Measurements from ENCODE around the gene SENP3.

DNA sequence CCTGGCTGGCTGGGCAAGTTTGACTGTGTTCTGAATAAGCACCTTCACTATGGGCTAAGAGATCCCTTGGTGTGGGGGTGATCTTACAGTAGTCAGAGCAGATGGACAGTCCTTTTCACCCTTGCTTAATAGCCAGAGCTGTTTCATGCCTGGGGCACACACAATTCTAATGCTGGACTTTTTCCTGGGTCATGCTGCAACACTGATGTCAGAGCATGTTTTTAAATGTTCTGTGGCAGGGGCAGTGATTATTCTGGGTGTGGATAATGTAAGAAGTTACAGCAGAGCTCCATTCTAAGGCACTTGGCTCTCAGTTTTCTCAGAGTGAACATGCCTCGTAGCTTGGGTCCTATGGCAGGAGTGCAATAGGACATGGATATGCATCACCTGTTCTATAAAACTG lies 13.8 kb downstream of the SENP3 start:
- TF ChIP-seq, protein P1, sequence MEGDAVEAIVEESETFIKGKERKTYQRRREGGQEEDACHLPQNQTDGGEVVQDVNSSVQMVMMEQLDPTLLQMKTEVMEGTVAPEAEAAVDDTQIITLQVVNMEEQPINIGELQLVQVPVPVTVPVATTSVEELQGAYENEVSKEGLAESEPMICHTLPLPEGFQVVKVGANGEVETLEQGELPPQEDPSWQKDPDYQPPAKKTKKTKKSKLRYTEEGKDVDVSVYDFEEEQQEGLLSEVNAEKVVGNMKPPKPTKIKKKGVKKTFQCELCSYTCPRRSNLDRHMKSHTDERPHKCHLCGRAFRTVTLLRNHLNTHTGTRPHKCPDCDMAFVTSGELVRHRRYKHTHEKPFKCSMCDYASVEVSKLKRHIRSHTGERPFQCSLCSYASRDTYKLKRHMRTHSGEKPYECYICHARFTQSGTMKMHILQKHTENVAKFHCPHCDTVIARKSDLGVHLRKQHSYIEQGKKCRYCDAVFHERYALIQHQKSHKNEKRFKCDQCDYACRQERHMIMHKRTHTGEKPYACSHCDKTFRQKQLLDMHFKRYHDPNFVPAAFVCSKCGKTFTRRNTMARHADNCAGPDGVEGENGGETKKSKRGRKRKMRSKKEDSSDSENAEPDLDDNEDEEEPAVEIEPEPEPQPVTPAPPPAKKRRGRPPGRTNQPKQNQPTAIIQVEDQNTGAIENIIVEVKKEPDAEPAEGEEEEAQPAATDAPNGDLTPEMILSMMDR (conservative IDR thresholded peaks at IDR 0.05 in 1 of 2, IDR thresholded peaks at IDR 0.05 in 1 of 2; ENCODE audit: extremely low read depth in 1 of 2, insufficient read depth in 1 of 2, low read depth in 1 of 2, low read length in 2 of 2) = no peak
- no peak for TF ChIP-seq EZH2 (IDR thresholded peaks at IDR 0.05; ENCODE audit: borderline replicate concordance, low read length)

Measured in mammary epithelial cell (primary cell).